ENCODE measurements around the gene SEMA4D.

The SEMA4D gene

DNA sequence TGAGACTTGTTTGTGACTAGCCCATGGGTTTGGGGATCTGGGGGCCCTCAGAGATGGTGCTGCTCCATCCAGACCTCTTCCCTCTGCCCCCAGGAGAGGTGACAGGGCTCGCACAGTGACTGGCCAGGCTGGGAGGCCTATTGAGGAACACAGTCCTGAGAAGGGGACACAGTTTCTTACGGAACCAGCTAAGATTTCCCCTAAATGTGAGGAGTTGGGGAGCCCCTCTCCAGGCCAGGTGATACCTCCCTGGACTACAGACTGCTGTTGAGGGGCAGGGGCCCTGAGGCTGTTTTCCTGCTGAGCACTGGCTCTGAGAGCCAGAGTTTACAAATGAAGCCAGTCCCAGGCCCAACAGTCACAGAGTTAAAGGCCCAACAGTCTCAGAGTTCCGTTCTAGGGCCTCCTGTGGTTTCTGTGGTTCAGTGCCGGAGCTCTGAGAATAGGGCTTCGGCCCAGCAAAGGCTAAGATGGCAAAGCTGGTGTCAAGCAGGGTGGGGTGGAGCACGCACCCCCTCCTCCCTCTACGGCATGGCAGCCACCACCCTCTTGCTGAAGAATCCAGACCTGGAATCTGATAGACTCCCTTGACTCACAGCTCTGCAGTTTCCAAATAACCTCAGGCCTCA is 1.1 kb upstream of the SEMA4D start:
- DNase-seq: no peak

DNA sequence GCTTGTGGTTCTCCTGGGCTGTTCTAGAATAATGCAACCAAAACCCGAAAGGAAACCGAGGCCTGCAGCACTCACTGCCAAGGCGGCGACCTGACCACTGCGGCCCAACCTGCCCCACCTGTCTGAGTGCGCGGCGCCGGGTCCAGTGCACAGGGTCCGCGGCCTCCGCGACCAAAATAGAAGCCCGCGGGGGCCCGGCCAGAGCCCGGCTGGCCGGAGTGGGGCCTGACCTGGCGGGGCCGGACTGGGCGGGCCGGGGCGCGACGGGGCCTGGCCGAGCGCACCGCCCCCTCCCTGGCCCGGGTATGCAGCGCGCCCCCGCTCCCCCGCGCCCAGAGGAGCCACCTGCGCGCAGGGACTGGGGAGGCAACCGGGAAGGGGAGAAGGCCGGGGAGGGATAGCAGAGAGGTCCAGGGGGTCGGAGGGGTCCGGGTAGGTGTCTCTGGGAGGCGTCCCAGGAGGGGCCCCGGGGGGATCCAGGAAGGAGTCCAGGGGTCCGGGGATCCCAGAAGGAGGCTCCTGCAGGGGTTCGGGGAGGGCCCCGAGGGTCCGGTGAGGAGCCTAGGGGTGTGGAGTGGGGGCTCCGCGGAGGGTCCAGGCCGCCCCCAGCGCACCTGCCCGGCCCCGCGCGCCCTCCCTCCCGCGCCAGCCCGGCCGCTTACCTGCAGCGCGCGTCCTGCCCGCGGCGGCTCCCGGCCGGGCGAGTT is 503 bp downstream of the SEMA4D start:
- peak; percentile 18 for DNase-seq

DNA sequence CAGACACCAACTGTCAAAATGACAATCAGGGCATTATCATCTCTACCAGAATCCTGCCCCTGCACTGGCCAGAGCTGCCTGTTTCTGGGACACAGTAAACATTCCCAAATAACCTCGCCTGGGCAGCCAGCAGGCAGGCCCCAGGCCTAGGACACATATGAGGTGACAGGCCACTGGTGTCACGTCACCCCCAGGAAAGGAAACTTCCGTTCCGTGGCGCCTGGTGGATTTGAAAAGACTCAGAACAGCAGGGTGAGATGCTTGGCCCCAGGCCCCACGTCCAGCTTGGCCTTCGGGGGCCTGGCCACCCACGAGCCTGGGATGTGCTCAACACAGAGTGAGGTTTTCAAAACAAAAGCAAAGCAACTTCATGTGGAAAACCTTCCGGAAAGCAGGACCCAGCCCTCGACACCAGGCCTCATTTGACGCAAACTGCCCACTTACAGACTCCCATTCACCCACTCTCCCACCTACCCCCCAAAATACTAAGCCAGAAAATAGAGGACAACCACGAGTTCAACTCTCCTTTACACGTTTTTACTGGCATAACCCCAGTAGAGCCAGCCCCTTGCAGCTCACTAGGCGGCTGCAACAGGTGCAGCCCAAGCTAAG is 1.2 kb downstream of the SEMA4D start:
- DNase-seq: no peak

DNA sequence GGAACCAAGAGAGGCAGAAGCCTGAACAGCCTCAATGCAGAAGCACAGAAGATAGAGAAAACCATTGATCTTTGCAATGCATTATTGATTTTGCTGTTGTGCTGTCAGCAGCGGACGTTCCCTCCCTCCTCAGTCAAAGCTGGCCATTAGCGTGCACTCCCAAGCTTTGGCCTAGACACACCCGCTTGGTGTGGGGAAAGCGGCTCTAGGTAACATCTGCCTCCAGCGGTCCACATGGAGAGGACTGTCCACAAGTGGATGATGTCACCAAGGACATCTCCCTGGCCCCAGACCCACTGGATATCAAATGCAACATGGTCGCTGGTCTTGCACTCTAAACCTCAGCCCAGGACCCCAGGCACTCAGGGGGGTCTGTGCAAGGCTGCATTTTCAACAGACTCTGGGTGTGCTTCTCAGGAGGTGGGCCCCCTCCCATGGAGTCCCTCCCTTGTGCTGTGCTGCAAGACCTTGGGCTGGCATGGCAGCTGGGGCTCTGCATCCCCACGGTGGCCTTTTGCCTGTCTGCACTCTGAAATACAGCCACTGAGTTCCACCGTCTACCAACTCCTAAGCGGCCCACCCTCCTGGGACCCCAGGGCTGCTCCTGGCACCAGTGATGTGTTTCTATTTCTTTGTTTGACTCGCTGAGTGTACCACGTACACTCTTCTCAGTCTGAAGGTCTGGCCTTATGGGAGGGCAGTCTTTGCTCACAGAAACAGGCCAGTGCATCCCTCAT is 1.9 kb downstream of the SEMA4D start:
- DNase-seq: no peak

DNA sequence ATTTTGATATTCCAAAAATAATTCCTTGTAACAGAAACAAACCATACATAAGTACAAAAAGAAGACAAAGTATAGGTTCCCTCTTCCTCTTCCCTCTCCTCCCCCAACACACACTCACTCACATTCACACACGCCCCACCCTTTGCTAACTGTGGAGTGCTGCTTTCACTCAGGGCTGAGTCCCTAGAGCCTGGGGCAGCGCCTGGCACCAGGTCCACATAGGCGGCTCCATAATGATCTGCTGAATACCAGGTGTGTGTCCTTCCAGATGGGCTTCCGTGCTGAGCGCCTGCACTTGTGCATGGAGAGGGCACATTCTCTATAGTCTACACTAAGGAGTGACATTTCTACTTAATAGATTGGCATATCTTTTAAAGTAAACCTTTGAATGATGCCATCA is 3.7 kb downstream of the SEMA4D start:
- no peak for DNase-seq

DNA sequence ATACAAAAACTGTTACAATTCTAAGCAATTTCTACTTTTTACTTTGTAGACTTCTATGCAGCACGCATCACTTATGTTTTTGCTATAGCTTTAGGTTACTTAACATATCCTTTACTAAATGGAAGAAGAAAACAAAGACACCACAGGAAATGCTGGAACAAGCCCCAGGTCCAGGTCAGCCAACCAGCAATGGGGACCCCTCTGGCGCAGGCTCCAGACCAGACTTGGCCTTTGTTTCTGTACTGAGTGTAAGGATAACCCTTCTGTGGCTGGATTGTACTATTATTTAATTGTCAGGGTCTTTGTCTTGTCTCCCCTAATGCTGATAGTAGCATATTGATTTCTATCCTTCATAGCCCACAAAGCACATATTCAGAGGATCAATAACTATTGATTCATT is 4.2 kb downstream of the SEMA4D start:
- DNase-seq: no peak

DNA sequence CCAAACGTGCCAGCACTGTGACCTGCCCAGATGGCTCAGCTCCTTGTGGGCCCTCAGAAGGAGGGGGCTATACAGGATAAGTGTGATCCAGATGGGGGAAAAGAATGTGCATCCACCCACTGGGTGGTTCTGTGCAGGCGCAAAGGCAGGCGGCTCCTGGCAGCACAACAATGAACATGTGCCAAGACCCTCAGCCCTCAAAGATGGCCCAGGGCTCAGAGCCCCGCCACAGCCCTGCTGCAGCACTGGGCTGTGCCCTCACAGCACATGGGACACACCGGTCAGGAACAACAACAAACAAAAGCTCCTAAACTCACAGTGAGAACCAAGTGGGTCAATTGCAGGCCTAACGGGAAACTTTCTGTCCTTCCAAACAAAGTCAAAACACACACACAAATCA is 4.7 kb downstream of the SEMA4D start:
- no peak for DNase-seq

DNA sequence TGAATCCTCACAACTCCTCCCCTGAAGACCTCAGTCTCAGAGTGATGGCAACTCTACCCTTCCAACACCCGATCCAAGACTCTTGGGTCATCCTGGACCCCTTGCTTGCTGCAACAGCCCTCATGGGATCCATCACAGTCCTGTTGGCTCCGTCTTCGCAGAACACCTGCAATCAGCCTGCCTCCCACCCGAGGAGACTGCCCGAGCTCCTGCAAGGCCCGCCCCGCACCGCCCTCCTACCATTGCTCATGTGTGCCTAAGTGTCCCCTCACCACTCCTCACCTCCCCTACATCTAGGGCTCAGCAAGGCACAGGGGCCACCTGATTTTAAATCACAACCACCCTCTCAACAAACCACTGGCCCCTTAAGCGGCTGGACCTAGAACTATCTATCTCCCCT is 5.3 kb downstream of the SEMA4D start:
- DNase-seq: no peak

DNA sequence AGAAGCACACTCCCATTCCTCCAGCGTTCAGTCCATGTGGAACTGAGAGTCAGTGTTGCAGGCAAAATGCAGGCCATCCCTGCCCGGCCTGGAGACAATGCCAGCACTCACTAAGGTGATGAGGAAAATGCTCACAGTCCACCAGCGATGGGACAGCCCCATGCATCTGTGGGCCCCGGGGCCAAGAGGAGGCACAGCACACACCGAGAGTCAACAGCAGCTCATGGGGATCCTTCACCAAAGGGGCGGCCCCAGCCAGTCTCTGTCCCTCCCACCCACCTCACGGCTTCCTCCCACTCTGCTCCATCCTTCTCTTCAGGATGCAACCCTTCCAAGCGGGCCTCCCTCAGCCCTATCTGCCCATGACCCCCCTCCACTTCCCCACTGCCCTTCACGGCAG is 6.2 kb downstream of the SEMA4D start:
- no peak for DNase-seq

DNA sequence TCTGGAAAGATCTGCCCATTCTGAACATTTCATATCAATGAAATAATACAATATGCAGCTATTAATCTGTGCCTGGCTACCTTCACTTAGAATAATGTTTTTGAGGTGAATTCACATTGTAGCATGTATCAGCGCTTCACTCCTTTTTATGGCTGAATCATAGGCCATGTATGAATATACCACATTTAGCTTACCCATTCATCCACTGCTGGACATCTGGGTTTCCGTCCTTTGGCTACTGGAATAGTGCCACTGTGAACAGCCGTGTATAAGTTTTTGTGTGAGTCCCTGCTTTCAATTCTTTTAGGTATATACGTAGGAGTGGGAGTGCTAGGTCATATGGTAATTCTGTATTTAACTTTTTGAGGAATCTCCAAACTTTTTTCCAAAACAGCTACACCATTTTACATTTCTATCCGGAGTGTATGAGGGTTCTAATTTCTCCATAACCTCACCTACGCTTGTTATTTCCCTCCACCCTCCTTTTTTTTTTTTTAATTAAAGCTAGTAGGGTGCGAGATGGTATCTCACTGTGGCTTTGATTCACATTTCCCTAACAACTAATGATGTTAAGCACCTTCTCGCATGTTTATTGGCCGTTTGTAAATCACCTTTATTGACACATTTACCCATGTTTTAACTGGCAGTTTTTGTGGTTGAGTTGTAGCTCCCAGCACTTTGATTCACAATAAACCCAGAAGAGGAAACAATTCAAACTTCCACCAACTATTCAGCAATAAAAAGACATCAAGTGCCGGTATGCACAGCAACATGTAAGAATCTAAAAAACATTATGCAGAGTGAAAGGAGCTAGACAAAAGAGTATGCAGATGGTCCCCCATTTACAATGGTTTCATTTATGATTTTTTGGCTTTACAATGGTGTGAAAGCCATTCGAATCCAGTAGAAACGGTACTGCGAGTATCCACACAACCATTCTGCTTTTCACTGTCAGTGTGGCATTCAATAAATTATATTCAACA is 8.1 kb downstream of the SEMA4D start:
- no peak for DNase-seq

DNA sequence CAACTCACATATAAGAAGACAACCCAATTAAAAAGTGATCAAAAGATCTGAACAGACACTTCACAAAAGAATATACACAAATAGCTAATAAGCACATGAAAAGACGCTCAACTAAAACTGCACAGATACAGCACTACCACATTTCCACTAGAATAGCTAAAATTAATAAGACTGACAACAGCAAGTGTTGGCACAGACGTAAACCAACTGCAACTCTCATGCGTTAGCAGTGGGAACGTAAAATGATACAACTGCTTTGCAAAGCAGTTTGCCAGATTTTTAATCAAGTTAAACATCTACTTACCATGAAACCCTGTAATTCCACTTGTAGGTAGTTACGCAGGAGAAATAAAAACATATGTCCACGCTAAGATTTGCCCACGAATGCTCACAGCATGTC is 9.0 kb downstream of the SEMA4D start:
- DNase-seq: no peak

DNA sequence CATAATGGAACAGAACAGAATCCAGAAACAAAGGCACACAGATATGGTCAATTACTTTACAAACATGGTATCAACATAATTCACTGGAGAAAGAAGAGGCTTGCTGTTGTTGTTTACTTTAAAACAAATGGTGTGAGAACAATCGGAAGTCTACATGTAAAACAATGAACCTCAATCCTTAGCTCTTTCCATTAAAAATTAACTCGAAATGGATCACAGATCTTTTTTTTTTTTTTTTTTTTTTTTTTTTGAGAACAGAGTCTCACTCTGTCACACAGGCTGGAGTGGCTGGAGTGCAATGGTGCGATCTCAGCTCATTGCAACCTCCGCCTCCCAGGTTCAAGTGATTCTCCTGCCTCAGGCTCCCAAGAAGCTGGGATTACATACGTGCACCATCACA is 9.8 kb downstream of the SEMA4D start:
- no peak for DNase-seq

DNA sequence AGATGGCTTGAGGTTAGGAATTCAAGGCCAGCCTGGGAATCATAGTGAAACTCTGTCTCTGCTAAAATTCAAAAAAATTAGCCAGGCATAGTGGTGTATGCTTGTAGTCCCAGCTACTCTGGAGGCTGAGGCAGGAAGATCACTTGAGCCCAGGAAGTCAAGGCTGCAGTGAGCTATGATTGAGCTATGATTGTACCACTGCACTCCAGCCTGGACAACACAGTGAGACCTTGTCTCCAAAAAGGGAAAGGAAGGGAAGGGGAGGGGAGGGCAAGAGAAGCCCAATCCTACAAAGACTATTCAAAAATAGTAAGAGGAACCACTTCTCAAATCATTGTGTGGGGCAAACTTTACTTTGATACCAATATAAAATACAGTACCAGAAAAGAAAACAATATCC is 11.2 kb downstream of the SEMA4D start:
- DNase-seq: no peak

DNA sequence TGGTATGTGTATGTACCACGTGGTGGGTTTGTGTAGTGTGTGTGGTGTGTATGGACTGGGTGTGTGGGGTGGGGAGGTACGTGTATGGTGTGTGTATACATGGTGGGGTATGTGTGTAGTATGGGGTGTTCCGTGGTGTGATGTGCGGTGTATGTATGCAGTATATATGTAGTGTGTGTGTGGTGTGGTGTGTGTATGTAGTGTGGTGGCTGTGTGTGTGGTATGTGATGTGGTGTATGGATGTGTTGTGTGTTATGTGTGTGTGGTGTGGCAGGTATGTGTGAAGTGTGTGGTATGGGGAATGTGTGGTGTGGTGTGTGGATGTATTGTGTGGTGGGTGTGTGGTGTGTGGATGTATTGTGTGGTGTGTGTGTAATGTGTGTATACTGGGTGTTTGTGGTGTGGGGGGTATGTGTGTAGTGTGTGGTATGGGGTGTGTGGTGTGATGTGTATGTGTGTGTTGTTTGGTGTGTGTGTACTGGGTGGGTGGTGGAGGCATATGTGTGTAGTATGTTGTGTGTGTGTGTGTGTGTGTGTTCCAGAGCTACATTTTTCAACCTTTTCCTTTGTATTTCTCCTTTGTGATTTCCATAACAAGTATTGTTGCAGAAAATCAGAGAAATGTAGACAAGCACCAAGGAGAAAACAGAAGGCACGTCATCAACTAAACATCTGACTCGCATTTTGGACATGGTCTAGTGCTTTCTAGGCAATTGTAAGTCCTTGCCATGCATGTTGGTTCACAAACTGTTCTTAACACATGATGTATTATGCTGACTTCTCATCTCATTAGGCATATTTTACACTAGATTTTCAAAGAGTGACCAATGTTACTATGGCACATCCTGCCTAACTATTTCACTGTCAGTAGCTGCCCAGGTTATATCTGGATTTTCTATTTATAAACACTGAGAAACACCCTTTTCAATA is 13.2 kb downstream of the SEMA4D start:
- no peak for DNase-seq

DNA sequence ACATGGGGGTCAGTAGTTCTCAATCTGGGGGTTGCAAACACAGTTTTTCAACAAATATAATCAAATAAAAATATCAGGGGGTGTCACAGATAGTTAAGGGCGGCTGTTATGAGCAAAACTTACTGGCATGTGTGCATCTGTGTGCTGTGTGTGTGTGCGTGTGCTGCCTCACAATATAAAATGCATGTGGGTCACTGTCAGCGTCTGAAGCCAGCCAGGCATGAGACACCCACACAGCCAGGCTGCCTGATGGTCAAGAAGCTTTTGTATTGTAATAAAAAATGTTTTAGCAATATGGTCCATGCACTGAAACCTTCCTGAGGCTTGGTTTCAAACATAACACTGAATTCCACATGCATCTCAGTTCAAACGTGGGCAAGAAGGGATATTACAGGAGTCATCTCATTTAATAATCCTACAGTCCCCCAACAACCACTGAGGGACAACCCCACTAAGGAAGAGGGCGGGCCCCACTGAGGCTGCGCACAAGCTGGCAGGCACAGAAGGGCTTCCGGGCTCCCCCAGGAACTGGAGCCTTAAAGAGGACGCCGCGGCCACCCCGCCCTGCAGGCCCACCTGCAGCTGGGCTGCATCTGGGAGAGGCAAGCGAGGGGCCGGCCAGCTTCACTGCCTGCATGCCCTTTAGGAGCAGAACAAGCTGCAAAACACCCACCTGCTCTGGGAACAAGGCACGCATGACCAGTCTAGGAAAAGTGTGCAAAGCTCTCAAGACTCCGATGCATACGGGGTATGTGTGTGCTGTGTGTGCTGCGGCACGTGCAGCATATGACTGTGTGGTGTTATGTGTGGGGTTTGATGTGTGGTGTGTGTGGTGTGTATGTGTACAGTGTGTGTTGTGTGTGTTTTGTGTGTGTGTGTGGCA is 14.1 kb downstream of the SEMA4D start:
- DNase-seq: no peak

DNA sequence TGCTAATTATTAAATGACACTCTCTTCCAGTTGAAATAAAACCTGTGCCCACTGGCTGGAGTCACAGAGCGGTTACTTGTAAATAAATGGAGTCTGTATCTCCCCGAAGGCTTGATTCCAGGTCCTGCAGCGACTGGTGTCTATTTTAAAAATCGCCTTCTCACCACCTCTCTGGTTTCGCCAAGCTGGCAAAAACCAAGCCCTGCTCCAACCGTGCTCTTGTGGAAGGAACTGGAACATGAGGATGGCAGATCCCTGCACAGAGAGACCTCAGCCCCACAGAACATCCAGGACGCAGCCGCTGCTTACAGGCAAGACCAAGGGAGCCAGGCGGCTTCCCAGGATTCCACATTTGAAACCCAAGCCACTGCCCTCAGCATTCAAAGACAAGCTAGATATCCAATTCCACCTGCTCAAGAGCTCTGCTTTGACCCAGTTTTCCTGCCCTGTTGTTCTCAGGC is 15.0 kb downstream of the SEMA4D start:
- DNase-seq: no peak

DNA sequence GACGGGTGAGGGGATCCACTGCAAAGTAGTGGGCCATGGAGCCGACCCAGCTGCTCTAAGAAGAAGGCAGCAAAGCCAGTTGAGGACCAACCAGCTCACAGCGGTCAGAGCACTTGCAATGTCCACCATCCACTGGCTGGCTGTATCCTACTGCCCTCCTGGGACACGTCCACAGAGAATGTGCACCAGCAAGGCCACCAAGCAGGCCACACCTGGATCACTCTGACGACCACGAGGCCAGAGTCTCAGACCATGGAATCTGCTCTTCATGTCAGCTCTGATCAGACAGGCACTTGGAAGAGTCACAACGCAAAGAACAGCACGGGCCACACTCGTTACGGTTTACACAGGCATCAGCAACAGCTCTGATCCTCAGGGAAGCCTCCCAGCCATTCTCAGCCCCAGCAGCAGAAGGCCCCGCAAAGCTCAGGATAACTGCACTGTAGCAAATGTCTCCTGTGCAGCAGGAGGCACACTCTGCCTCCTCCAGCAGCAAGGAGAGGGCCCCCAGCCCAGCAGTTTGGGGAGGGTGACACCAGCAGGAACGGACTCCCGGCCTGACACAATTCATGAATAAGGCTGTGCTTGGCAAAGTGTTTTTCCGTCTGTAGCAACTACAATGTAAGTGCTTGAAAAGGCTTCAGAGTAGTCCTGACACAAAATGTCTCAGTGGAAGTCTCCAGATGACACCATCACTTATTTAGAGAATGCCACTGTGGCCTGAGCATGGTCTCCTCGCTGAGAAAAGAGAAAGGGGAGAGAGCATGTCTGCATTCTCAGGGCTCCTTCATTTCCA is 15.7 kb downstream of the SEMA4D start:
- DNase-seq: no peak

DNA sequence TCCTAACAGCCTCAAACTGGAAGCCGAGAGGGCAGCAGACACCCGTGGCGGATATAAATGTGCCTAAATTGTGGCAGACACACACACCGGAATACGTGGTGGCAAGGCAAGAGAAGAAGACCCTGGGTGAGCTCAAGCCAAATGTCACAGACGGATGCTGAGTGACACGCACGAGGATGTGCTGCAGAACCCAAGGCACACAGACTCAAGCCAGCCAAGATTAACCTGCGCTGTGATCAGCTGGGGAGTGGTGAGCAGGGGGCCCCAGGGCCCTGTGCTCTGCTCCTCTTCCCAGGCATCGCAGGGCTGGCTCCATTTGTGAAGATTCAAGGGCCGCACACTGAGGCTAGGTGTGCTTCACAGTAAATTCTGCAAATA is 16.4 kb downstream of the SEMA4D start:
- DNase-seq: no peak

DNA sequence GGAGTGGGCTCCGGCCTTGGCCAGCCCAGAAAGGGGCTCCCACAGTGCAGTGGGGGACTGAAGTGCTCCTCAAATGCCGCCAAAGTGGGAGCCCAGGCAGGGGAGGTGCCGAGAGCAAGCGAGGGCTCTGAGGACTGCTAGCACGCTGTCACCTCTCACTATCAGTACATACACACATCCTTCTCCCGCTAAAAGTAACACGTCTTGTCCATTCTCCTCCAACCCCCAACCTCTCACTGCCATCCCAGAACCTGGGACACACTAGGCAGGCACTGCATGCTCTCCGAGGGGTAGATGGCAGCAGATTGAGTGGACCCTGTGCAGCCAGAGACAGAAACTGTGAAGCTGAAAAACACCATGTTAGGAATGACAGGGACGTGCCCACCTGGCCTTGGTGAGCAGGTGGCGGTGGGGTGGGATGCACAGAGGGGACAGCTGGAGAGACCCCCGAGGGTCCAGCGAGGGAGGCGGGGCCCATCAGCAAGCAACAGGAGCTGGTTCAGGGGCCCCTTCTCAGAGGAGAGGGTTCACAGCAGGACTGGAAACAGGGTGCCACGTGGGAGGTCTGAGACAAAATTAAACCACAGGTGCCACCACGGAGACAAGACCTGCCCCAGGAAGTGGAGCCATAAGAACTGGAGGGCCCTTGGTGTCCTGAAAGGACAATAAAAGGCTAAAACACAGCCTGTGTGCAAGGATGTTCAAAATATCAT is 16.9 kb downstream of the SEMA4D start:
- DNase-seq: no peak

All from NCI-H82 (cell line).